Neural cell (in vitro differentiated cells): ENCODE measurements around the gene GALNT10. TPM values are rescaled to one million over a fixed set of nuclear protein-coding genes. Genes with fewer than 3 reads are reported as not detected.

Source experiments
- H2AFZ ChIP-seq: fragments of 200-600, 300-800 bp; sonication (generic), shearing (Covaris generic); 2 replicates; pipeline ENCODE4 v1.6.0; 2014; ENCODE audit warnings: low read depth, mild to moderate bottlenecking, antibody characterized with exemption, low read length, moderate library complexity
- H3F3A ChIP-seq: fragments of 200-600 bp; shearing (Covaris generic); 2 replicates; pipeline ENCODE4 v1.6.1; 2016; ENCODE audit warnings: mild to moderate bottlenecking, moderate library complexity, mixed read lengths, antibody characterized with exemption, low read length; ENCODE audit not compliant: insufficient read depth, poor library complexity, severe bottlenecking
- H3K27ac ChIP-seq: fragments of 200-600, 300-800 bp; sonication (generic), shearing (Covaris generic); 2 replicates; pipeline ENCODE4 v1.5.1; 2014; ENCODE audit warnings: mild to moderate bottlenecking, low read length, moderate library complexity
- H3K27me3 ChIP-seq: fragments of 300-800, 200-600 bp; sonication (generic), shearing (Covaris generic); 2 replicates; pipeline ENCODE4 v1.6.0; 2014; ENCODE audit warnings: mild to moderate bottlenecking, low read depth, low read length, moderate library complexity; ENCODE audit not compliant: insufficient read depth
- H3K36me3 ChIP-seq: fragments of 300-800, 200-600 bp; sonication (generic), shearing (Covaris generic); 2 replicates; pipeline ENCODE4 v1.5.1; 2014; ENCODE audit warnings: mild to moderate bottlenecking, antibody characterized with exemption, low read length, moderate library complexity; ENCODE audit not compliant: insufficient read depth
- H3K4me2 ChIP-seq: fragments of 300-800, 200-600 bp; sonication (generic), shearing (Covaris generic); 2 replicates; pipeline ENCODE4 v1.6.0; 2014; ENCODE audit warnings: mild to moderate bottlenecking, low read length
- H3K4me3 ChIP-seq: fragments of 300-800, 200-600 bp; sonication (generic), shearing (Covaris generic); 2 replicates; pipeline ENCODE4 v1.5.1; 2014; ENCODE audit warnings: mild to moderate bottlenecking, low read length, moderate library complexity
- H3K79me2 ChIP-seq: fragments of 200-600 bp; shearing (Covaris generic); replicated peaks from 2 replicates; pipeline ENCODE4 v1.6.0; 2014; ENCODE audit warnings: mild to moderate bottlenecking, low read length, moderate library complexity; ENCODE audit not compliant: insufficient read depth
- H3K9ac ChIP-seq: fragments of 300-800, 200-600 bp; sonication (generic), shearing (Covaris generic); 2 replicates; pipeline ENCODE4 v1.6.1; 2016; ENCODE audit warnings: mild to moderate bottlenecking, low read length, mixed read lengths
- H3K9me2 ChIP-seq: fragments of 200-600 bp; shearing (Covaris generic); 2 replicates; pipeline ENCODE4 v1.6.1; 2016; ENCODE audit warnings: mild to moderate bottlenecking, low read length, mixed read lengths; ENCODE audit not compliant: insufficient read depth
- H3K9me3 ChIP-seq: fragments of 200-600, 300-800 bp; sonication (generic), shearing (Covaris generic); 2 replicates; pipeline ENCODE4 v1.6.1; 2016; ENCODE audit warnings: mild to moderate bottlenecking, mixed run types, low read length, moderate library complexity, mixed read lengths
- H4K20me1 ChIP-seq: fragments of 200-600 bp; shearing (Covaris generic); 2 replicates; pipeline ENCODE4 v1.6.1; 2016; ENCODE audit warnings: mild to moderate bottlenecking, mixed run types; ENCODE audit not compliant: insufficient read depth
- CTCF ChIP-seq: fragments of 450-650 bp; IDR thresholded peaks from 2 replicates; pipeline ENCODE4 v1.5.1; 2014; ENCODE audit warnings: antibody characterized with exemption, mild to moderate bottlenecking, moderate library complexity; ENCODE audit not compliant: poor library complexity, severe bottlenecking
- EP300 ChIP-seq: fragments of 450-650 bp; conservative IDR thresholded peaks from 2 replicates; pipeline ENCODE4 v1.6.1; 2014; ENCODE audit warnings: antibody characterized with exemption, mild to moderate bottlenecking, moderate library complexity; ENCODE audit not compliant: poor library complexity, severe bottlenecking
- EZH2 ChIP-seq: fragments of 200-600, 300-800 bp; shearing (Covaris generic), sonication (generic); IDR thresholded peaks from 2 replicates; pipeline ENCODE4 v1.6.1; 2014; ENCODE audit warnings: antibody characterized with exemption, low read length, borderline replicate concordance, mild to moderate bottlenecking; ENCODE audit not compliant: insufficient read depth, poor library complexity, severe bottlenecking
- MXI1 ChIP-seq: fragments of 450-650 bp; conservative IDR thresholded peaks from 2 replicates; pipeline ENCODE4 v1.6.1; 2014; ENCODE audit warnings: antibody characterized with exemption, mild to moderate bottlenecking; ENCODE audit not compliant: poor library complexity, severe bottlenecking
- POLR2AphosphoS5 ChIP-seq: IDR thresholded peaks from 2 replicates; pipeline ENCODE4 v1.6.1; 2012
- RAD21 ChIP-seq: fragments of 450-650 bp; conservative IDR thresholded peaks from 2 replicates; pipeline ENCODE4 v1.6.1; 2014; ENCODE audit warnings: antibody characterized with exemption, mild to moderate bottlenecking, moderate library complexity
- REST ChIP-seq: IDR thresholded peaks from 2 replicates; pipeline ENCODE4 v1.6.1; 2012; ENCODE audit warnings: borderline replicate concordance
- SMC3 ChIP-seq: fragments of 450-650 bp; conservative IDR thresholded peaks from 2 replicates; pipeline ENCODE4 v1.6.1; 2014; ENCODE audit warnings: antibody characterized with exemption, mild to moderate bottlenecking, moderate library complexity; ENCODE audit not compliant: poor library complexity
- TAF1 ChIP-seq: IDR thresholded peaks from 2 replicates; pipeline ENCODE4 v1.6.1; 2012; ENCODE audit warnings: low read depth
- polyA plus RNA-seq: library from polyadenylated mRNA; depleted of rRNA; stranded (reverse); fragments of >200 nt; gene quantifications from 2 replicates; pipeline ENCODE4 v1.2.3, GENCODE V29; 2014

The GALNT10 gene
- polyA plus RNA-seq, 1 donor from 2014 or later, result 3.1 TPM

- Histone ChIP-seq H3K36me3 (no peaks in the 10 kb centered on the region), H3F3A (no peaks in the 10 kb centered on the region), H4K20me1 (no peaks in the 10 kb centered on the region), H3K27ac (no peak overlapping the region), H3K27me3 (no peaks in the 10 kb centered on the region), H3K9ac (no peak overlapping the region), H3K4me3 (no peak overlapping the region), H3K9me2 (no peaks in the 10 kb centered on the region), H2AFZ (no peak overlapping the region), H3K79me2 (no peaks in the 10 kb centered on the region), H3K4me2 (no peak overlapping the region), H3K9me3 (no peaks in the 10 kb centered on the region)
- TF ChIP-seq MXI1 (no peak), EZH2 (no peak), TAF1 (no peak), REST (no peak), CTCF (no peak), POLR2AphosphoS5 (no peak), RAD21 (no peak)
Observed at GRCh38 chr5:154320224-154321089, 129.9 kb downstream of the GALNT10 start.

- Histone ChIP-seq H3K36me3 (no peaks in the 10 kb centered on the region), H3K79me2 (no peaks in the 10 kb centered on the region), H3K4me2 (no peak overlapping the region), H3K9ac (no peak overlapping the region), H3F3A (no peaks in the 10 kb centered on the region), H3K9me3 (no peaks in the 10 kb centered on the region), H2AFZ (no peak overlapping the region), H3K9me2 (no peaks in the 10 kb centered on the region), H4K20me1 (no peaks in the 10 kb centered on the region), H3K27me3 (no peaks in the 10 kb centered on the region), H3K27ac (no peak overlapping the region), H3K4me3 (no peak overlapping the region)
- no peak for TF ChIP-seq POLR2AphosphoS5
- TF ChIP-seq CTCF, result no peak
- TF ChIP-seq EP300, result no peak
- TF ChIP-seq REST, result no peak
- TF ChIP-seq SMC3, result no peak
- no peak for TF ChIP-seq EZH2
- TF ChIP-seq RAD21, result no peak
- TF ChIP-seq MXI1, result no peak
- no peak for TF ChIP-seq TAF1
Observed at GRCh38 chr5:154321546-154321945, 131.0 kb downstream of the GALNT10 start.
